Pulmonary artery endothelial cell (primary cell): ENCODE data around the gene ZBTB26. TPM values are rescaled to one million over a fixed set of nuclear protein-coding genes. Genes with fewer than 3 reads are reported as not detected.
"Not testable (repeated sequence)": the region's sequence is repeated elsewhere in the genome, so short reads cannot be mapped to it uniquely, and the experiment has no call there.

ENCODE experiments used
- DNase-seq: peaks from one replicate; pipeline ENCODE4 v3.0.0-alpha.2; 2011; ENCODE audit warnings: low read depth, low spot score
- total RNA-seq: library from RNA; depleted of rRNA; stranded (reverse); fragments of >200 nt; gene quantifications from 2 replicates; pipeline ENCODE4 v1.2.3, GENCODE V29; 2014

The ZBTB26 gene
- total RNA-seq, 1 donor from 2014 or later = 2.7 TPM

DNA sequence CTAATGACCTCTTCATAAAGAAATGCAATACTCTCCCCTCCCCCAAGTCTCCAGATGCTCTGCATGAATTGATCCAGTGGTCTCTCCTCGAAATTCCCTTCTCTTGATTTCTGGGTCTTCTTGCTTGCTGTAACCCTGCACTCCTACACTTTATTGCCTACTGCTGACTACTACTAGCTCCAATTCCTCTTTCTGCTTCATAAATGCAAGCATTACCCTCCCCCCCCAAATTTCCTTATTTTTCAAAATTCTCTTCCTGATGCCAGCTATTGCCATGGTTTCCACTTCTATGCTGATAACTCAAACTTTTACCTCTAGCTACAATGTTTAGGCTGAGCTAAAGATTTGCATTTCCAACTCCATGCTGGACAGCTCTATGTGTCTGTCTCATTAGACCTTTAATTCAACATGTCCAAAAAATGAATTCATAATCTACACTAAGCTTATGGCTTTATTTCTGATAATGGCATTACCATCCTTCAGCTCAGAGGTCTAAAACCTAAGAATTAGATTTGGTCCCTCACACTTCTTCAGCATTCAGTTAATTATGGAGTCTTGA is 1.4 kb downstream of the ZBTB26 start:
- DNase-seq = no peak

- peak; percentile 48 for DNase-seq
These were observed 7.4 kb downstream of the ZBTB26 start for GRCh38 chr9:122923947-122924346.

GRCh38 chr9:122922713-122923112 is 8.6 kb downstream of the ZBTB26 start:
- no peak for DNase-seq

GRCh38 chr9:122918310-122918709 is 13.0 kb downstream of the ZBTB26 start:
- no peak for DNase-seq

DNA sequence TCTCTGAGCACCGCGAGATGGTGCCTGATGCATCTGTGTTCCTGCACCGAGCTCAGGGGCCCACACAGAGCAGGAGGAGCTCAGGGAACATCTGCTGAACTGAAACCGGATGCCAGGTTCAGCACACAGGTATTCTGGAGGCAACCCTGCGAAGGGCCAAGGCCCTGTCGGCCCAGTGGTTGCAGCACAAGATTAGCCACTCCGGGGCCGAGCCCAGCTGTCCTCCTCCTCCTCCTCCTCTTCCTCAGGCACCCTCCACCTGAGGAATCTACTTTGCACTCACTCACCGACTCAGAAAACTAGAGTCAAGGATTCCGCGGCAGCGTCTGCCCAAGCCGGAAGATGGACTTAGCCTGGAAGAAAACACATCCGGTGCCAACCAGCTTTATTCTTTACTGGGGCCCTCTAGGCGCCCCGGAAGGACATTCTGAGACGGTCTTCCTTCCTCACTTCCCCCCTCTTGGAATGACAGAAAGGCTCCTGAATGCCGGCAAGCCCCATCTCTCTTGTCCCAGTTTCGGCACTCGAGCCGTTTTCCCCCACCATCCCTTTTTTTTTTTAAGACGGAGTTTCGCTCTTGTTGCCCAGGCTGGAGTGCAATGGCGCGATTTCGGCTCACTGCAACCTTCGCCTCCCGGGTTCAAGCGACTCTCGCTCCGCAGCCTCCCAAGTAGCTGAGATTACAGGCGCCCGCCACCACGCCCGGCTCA is 18.2 kb downstream of the ZBTB26 start, which contains the start of gene ZBTB6:
ZBTB6 (minus strand) TSS at position 360 of the 710 bp plus-strand sequence. CDS start 1,251 bp downstream, outside the sequence.
- no peak for DNase-seq

DNA sequence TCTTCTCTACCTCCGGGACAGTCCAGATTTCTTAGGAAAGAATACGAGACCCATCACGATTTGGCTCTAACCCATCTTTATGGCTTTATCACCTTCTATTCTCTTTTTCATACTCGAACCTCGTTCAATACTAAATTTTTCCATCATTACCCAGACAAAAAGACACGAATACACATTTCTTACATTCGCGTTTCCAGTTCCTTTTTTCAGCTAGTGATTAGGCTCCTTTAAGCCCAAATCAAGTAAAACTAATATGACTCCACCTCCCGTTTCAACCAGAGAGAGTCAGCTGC is 18.7 kb downstream of the ZBTB26 start:
- DNase-seq = no peak

DNA sequence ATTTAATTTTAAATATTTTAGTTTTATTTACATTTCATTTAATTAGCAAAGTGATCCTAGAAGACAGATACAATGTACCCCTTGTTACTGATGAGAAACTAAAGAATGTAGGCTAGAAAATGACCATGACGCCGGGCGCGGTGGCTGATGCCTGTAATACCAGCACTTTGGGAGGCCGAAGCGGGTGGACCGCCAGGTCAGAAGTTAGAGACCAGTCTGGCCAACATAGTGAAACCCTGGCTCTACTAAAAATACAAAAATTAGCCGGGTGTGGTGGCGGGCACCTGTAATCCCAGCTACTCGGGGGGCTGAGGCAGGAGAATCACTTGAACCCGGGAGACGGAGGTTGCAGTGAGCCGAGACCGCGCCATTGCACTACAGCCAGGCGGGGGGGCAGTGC is 25.2 kb downstream of the ZBTB26 start:
- DNase-seq = not testable (repeated sequence)

GRCh38 chr9:122904823-122905710 is 26.2 kb downstream of the ZBTB26 start, which contains the start of gene RC3H2:
Gene RC3H2 (minus strand): TSS chr9:122905359. CDS start chr9:122897509, 7,850 bp downstream.
- DNase-seq = peak; percentile 99

DNA sequence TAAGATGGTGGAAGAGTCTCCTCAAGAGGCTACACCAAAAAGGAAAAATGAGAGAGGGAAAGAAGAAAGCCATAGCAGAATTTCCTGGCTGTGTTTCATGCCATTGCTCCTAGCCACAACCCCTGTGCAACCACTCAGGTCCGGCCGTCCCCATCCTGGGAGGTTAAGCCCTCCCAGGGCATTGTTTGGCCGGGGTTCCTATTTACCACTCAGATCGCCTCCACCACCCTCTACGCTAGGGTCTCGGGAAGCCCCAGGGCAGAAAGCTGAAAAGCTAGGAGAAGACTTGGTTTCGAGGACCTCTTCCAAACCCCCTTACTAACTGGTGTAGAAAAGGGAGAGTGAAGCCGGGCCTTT is 26.9 kb downstream of the ZBTB26 start:
- DNase-seq = no peak

DNA sequence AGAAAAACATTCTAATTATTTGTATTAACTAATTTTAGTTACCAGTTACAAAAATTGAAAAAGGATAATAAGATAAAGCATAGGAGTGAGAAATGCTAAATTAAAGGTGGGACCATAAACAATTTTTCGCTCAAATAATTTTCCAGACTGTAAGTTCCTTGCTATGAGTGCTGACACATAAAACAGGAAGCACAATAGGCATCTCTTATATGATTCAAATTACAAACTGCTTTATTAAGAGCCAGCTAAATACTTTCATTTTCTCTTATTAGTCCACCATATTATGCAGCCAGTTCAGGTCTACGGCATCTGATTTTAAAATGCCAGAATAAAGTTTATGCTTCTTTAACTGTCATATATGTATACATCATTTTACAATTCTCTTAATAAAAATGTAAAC is 30.5 kb downstream of the ZBTB26 start:
- DNase-seq = no peak

GRCh38 chr9:122897969-122898368 is 33.3 kb downstream of the ZBTB26 start:
- no peak for DNase-seq

- DNase-seq = no peak
These were observed 42.8 kb downstream of the ZBTB26 start for GRCh38 chr9:122888480-122888879.

GRCh38 chr9:122883125-122883524 is 48.2 kb downstream of the ZBTB26 start:
- DNase-seq = no peak

DNA sequence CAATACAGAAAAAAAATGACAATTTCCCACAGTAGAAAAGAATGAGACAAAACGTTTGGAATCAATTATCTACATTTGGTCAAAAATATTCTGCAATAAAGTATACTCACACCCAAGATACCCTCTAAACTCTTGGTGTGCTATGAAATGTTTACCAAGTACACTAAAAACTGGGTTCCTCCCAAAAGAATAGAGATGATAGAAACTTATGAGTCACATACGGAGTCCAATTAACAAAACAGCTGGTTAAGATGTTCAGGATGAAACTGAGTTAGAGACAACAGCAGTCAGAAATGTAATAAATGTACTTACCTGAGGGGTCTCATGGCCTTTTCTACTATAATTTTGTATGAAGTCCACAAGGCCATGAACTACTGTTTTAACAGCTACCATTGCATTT is 51.9 kb downstream of the ZBTB26 start:
- DNase-seq = no peak

- DNase-seq = no peak
These were observed 55.8 kb downstream of the ZBTB26 start for GRCh38 chr9:122875523-122875922.

DNA sequence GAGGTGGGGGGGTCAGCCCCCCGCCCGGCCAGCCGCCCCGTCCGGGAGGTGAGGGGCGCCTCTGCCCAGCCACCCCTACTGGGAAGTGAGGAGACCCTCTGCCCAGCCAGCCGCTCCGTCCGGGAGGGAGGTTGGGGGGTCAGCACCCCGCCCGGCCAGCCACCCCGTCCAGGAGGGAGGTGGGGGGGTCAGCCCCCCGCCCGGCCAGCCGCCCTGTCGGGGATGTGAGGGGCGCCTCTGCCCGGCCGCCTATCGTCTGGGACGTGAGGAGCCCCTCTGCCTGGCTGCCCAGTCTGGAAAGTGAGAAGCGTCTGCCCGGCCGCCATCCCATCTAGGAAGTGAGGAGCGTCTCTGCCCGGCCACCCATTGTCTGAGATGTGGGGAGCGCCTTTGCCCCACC is 64.0 kb downstream of the ZBTB26 start:
- not testable (repeated sequence) for DNase-seq

GRCh38 chr9:122866079-122866478 is 65.2 kb downstream of the ZBTB26 start:
- no peak for DNase-seq

Other genes starting within 250 kb of the ZBTB26 start
- gene OR1L4, start 207.5 kb downstream of the ZBTB26 start, total RNA-seq = not detected in 2 replicates
- gene OR1L6, start 189.2 kb downstream of the ZBTB26 start, total RNA-seq = not detected in 2 replicates
- gene OR5C1, start 142.6 kb downstream of the ZBTB26 start, total RNA-seq = not detected in 2 replicates
- gene OR1K1, start 131.4 kb downstream of the ZBTB26 start, total RNA-seq = not detected in 2 replicates
- gene PDCL, start 102.9 kb downstream of the ZBTB26 start, total RNA-seq = 70.4 and 86.4 TPM in 2 replicates
- gene RC3H2, start 26.2 kb downstream of the ZBTB26 start, total RNA-seq = 57.0 and 75.8 TPM in 2 replicates
- gene ZBTB6, start 18.2 kb downstream of the ZBTB26 start, total RNA-seq = 11.7 and 13.5 TPM in 2 replicates
- 27.5 and 37.0 TPM in 2 replicates for gene RABGAP1, start 9.5 kb upstream of the ZBTB26 start, total RNA-seq
- 0.35 and 0.46 TPM in 2 replicates for gene GPR21, start 102.2 kb upstream of the ZBTB26 start, total RNA-seq